Aorta (tissue), 5 donors: ENCODE measurements around the gene CADM1. TPM values are rescaled to one million over a fixed set of nuclear protein-coding genes. Genes with fewer than 3 reads are reported as not detected.
A peak's percentile ranks its signal among the peaks of the same experiment; 100 is the strongest.

Source experiments
- ATAC-seq: fragments of 200-7000 bp; cut with Tn5 transposase; one replicate; pipeline ENCODE4 v1.9.1; 2022; ENCODE audit warnings: moderate library complexity; ENCODE audit not compliant: low FRiP score
- DNase-seq, 2 donors: peaks; one replicate each; pipeline ENCODE4 v3.0.0-alpha.2; 2020
- H3K27ac ChIP-seq, 2 donors: one replicate each; pipeline ENCODE4 v1.5.1; 2013; ENCODE audit warnings: low read length in 2 of 2, mild to moderate bottlenecking in 2 of 2, moderate library complexity in 2 of 2, control low read depth in 1 of 2, inconsistent platforms in 1 of 2, low read depth in 1 of 2
- H3K27me3 ChIP-seq, 2 donors: one replicate each; pipeline ENCODE4 v1.6.1; 2013; ENCODE audit warnings: control low read depth in 1 of 2, low read length in 1 of 2, mild to moderate bottlenecking in 1 of 2, moderate library complexity in 1 of 2; ENCODE audit not compliant: insufficient read depth in 2 of 2, control insufficient read depth in 1 of 2
- H3K36me3 ChIP-seq, 2 donors: one replicate each; pipeline ENCODE4 v1.6.1; 2013; ENCODE audit warnings: control low read depth in 1 of 2, low read length in 1 of 2, mild to moderate bottlenecking in 1 of 2; ENCODE audit not compliant: insufficient read depth in 2 of 2, control insufficient read depth in 1 of 2
- H3K4me1 ChIP-seq, 2 donors: one replicate each; pipeline ENCODE4 v1.6.1; 2013; ENCODE audit warnings: low read length in 2 of 2, control low read depth in 1 of 2, mild to moderate bottlenecking in 1 of 2, moderate library complexity in 1 of 2; ENCODE audit not compliant: insufficient read depth in 2 of 2, control insufficient read depth in 1 of 2
- H3K4me3 ChIP-seq, 2 donors: one replicate each; pipeline ENCODE4 v1.5.1; 2013; ENCODE audit warnings: low read length in 2 of 2, control low read depth in 1 of 2, mild to moderate bottlenecking in 1 of 2
- H3K9me3 ChIP-seq: one replicate; pipeline ENCODE4 v1.6.1; 2013; ENCODE audit warnings: mild to moderate bottlenecking, low read length; ENCODE audit not compliant: control insufficient read depth
- WGBS, 2 donors: extraction: QIAGEN DNeasy Blood & Tissue Kit; methylation state at CpG; one replicate each; pipeline ENCODE4 v1.1.7; 2013; 5-methylcytosine and 5-hydroxymethylcytosine counted together
- intact Hi-C, 2 donors: fragments of 100-400 bp; cut with DNase I; formaldehyde crosslinking; loops; one replicate each; pipeline versions ENCODE4 v1.14.2 to v1.15.0; 2022
- polyA plus RNA-seq, 2 donors: library from polyadenylated mRNA; stranded (reverse); fragments of 200-250 nt; gene quantifications; one replicate each; pipeline ENCODE4 v1.2.3, GENCODE V29; 2013
- total RNA-seq, 2 donors: library from RNA; stranded (reverse); fragmentation: NEBNext Ultra II Directional; extraction: Animal tissue kit (Norgen Biotek cat#: 25700); gene quantifications; one replicate each; pipeline ENCODE4 v1.2.1, GENCODE V29; 2021
- donor health status: healthy with polysubstance abuse.
- donor health status: Bipolar disorder and iron deficiency.
- donor health status: DM: no; HTN: no; CAD: no.
- donor health status: DM: no; HTN: no; CAD: no.
- donor health status: DM: yes; HTN: yes; CAD: no.

CADM1 gene
- total and polyA plus RNA-seq, 4 donors: 0.26 to 9.8 (median 5.7) TPM

- Histone ChIP-seq H3K4me3 (no peak overlapping the region), H3K27ac (no peak overlapping the region), H3K4me1 (no peaks in the 10 kb centered on the region), H3K27me3 (no peaks in the 10 kb centered on the region), H3K9me3 (no peaks in the 10 kb centered on the region), H3K36me3 (no peaks in the 10 kb centered on the region)
- intact Hi-C loops: loop anchor here in 1 of 2 donors (5.0 to 10.0 kb wide), 2 partner anchors 946 to 1364 kb away; no protein-coding TSS in a partner anchor
- ATAC-seq (no peak), DNase-seq (no peak)
- WGBS, 2 donors: 78 to 81% methylated on average over 3 of the region's 3 CpGs
These were observed 173.3 kb downstream of the CADM1 start for GRCh38 chr11:115330684-115331482.

DNA sequence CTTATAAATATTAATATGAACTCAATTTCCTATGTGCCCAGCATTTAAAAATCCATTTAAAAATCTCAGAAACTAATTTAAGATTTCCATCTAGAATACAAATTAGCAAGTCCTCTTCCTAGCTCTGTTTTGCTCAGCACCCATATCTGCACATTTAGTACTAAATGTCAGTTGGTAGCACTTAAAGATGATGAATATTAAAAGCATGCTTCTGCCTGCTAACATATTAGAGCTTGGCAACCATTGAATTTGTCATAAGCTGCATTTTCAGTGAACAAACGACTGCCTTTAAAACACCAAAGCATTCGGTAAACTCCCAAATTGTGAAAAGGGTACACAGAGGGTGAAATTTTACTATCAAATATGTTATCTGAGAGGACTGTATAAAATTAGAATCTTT lies 177.7 kb downstream of the CADM1 start:
- intact Hi-C loops: loop anchor here (10.0 kb wide), 1 partner anchor 898 kb away; no protein-coding TSS in a partner anchor
- ATAC-seq (no peak), DNase-seq (no peak)
- no peak overlapping the region for H3K4me3 ChIP-seq
- H3K27me3 ChIP-seq: no peaks in the 10 kb centered on the region
- no peaks in the 10 kb centered on the region for H3K9me3 ChIP-seq
- no peaks in the 10 kb centered on the region for H3K36me3 ChIP-seq
- H3K4me1 ChIP-seq: no peaks in the 10 kb centered on the region
- H3K27ac ChIP-seq: no peak overlapping the region
- WGBS, 2 donors: 82 to 87% methylated on average over 2 of the region's 2 CpGs

GRCh38 chr11:115325523-115325922 lies 178.7 kb downstream of the CADM1 start:
- H3K4me3 ChIP-seq: no peak overlapping the region
- intact Hi-C loops: loop anchor here (10.0 kb wide), 1 partner anchor 899 kb away; no protein-coding TSS in a partner anchor
- no peak for ATAC-seq

GRCh38 chr11:115324581-115325432 lies 179.4 kb downstream of the CADM1 start:
- 39 to 43% methylated on average over 12 of the region's 12 CpGs for WGBS, 2 donors

More at GRCh38 chr11:115325523-115325922, 178.7 kb downstream of the CADM1 start:
- H3K36me3 ChIP-seq: no peaks in the 10 kb centered on the region
- H3K9me3 ChIP-seq: no peaks in the 10 kb centered on the region
- no peak for DNase-seq
- H3K4me1 ChIP-seq: no peaks in the 10 kb centered on the region
- WGBS, 2 donors: 34 to 50% methylated on average over 1 of the region's 1 CpG
- H3K27ac ChIP-seq: no peak overlapping the region
- no peaks in the 10 kb centered on the region for H3K27me3 ChIP-seq

GRCh38 chr11:115322553-115323203 lies 181.5 kb downstream of the CADM1 start:
- 84 to 87% methylated on average over 4 of the region's 4 CpGs for WGBS, 2 donors
- DNase-seq: no peak
- no peak overlapping the region for H3K27ac ChIP-seq
- no peaks in the 10 kb centered on the region for H3K27me3 ChIP-seq
- no peaks in the 10 kb centered on the region for H3K4me1 ChIP-seq
- H3K4me3 ChIP-seq: no peak overlapping the region
- ATAC-seq: no peak
- H3K9me3 ChIP-seq: no peaks in the 10 kb centered on the region
- no peaks in the 10 kb centered on the region for H3K36me3 ChIP-seq
- intact Hi-C loops: loop anchor here (10.0 kb wide), 1 partner anchor 902 kb away; no protein-coding TSS in a partner anchor

More at GRCh38 chr11:115324581-115325432, 179.4 kb downstream of the CADM1 start:
- DNase-seq (no peak), ATAC-seq (peak; percentile 78)
- H3K9me3 ChIP-seq: no peaks in the 10 kb centered on the region
- H3K27ac ChIP-seq: no peak overlapping the region
- intact Hi-C loops: loop anchor here (10.0 kb wide), 1 partner anchor 900 kb away; no protein-coding TSS in a partner anchor
- no peaks in the 10 kb centered on the region for H3K36me3 ChIP-seq
- H3K4me1 ChIP-seq: no peaks in the 10 kb centered on the region
- no peak overlapping the region for H3K4me3 ChIP-seq
- H3K27me3 ChIP-seq: no peaks in the 10 kb centered on the region

- no peaks in the 10 kb centered on the region for H3K27me3 ChIP-seq
- no peaks in the 10 kb centered on the region for H3K9me3 ChIP-seq
- no peak for ATAC-seq
- DNase-seq: no peak
- intact Hi-C loops: loop anchor here (10.0 kb wide), 1 partner anchor 903 kb away; no protein-coding TSS in a partner anchor
- H3K4me3 ChIP-seq: no peak overlapping the region
- no peak overlapping the region for H3K27ac ChIP-seq
- 59 to 75% methylated on average over 6 of the region's 6 CpGs for WGBS, 2 donors
- H3K36me3 ChIP-seq: no peaks in the 10 kb centered on the region
- no peaks in the 10 kb centered on the region for H3K4me1 ChIP-seq
These were observed 182.5 kb downstream of the CADM1 start for GRCh38 chr11:115321605-115322289.

DNA sequence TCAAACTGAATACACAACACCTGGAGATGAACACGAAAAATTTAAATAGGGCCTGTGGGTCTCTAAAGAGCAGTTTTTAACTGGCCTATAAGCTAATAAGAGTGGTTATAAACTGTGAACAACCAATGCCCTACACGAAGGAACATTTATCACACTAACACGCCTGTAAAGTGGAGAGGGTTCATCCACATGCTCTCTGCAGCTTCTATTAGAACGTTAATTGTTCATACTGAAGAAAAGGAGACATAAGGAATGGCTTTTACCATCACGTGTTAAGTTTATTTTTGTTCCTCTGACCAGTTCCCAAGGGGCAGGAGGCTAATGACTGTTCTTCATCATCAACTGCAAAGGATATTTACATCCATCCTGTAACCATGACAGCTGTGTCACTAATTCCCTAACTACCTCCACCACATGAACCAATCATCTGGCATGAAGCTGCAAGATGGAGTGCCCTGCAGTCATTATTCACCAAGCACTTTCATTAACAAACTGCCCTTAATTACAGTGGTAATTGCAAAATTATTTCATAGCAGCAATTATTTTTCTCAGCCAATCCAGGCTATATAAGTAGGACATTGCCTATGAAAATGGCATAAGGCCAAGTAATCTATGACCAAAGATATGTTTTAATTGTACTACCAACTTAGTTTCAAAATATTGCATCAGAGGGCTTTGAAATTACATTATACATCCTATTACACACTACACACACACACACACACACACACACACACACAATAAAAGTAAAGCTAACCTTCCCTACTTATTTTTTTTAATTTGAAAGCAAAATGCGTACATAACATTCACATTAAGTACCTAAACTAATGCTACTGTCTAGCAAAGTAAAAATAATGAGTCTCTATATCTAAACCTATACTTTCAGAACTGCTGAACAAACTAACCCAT lies 186.7 kb downstream of the CADM1 start:
- Histone ChIP-seq H3K36me3 (no peaks in the 10 kb centered on the region), H3K27ac (no peak overlapping the region), H3K4me3 (no peak overlapping the region), H3K4me1 (no peaks in the 10 kb centered on the region), H3K27me3 (no peaks in the 10 kb centered on the region), H3K9me3 (no peaks in the 10 kb centered on the region)
- WGBS, 2 donors: 43 to 55% methylated on average over 6 of the region's 6 CpGs
- DNase-seq (no peak), ATAC-seq (no peak)
- intact Hi-C loops: no loop called here
